Left colon (tissue), 2 donors: ENCODE data around the gene SPAG16. TPM values are rescaled to one million over a fixed set of nuclear protein-coding genes. Genes with fewer than 3 reads are reported as not detected.
"Not testable (repeated sequence)": the region's sequence is repeated elsewhere in the genome, so short reads cannot be mapped to it uniquely, and the experiment has no call there.

ENCODE experiments used
- ATAC-seq: fragments of 200-7000 bp; cut with Tn5 transposase; one replicate; pipeline ENCODE4 v1.9.1; 2020; ENCODE audit warnings: mild to moderate bottlenecking, moderate library complexity
- DNase-seq, 2 donors: peaks; one replicate each; pipeline ENCODE4 v3.0.0-alpha.2; 2020
- intact Hi-C, 2 donors: fragments of 100-400 bp; cut with DNase I in 1 of 2; cut with micrococcal nuclease in 1 of 2; formaldehyde crosslinking; loops; one replicate each; pipeline versions ENCODE4 v1.11.2 to v1.14.0; 2022; cut with DNase I, micrococcal nuclease
- total RNA-seq, 2 donors: library from RNA; stranded (reverse); fragmentation: NEBNext Ultra II Directional; extraction: Animal tissue kit (Norgen Biotek cat#: 25700); gene quantifications; one replicate each; pipeline ENCODE4 v1.2.1, GENCODE V29; 2021
- donor health status: DM: no; HTN: no; CAD: no.
- donor health status: DM: yes; HTN: yes; CAD: no.

Gene SPAG16
- total RNA-seq, 2 donors from 2014 or later: 21.0 to 21.8 TPM

DNA sequence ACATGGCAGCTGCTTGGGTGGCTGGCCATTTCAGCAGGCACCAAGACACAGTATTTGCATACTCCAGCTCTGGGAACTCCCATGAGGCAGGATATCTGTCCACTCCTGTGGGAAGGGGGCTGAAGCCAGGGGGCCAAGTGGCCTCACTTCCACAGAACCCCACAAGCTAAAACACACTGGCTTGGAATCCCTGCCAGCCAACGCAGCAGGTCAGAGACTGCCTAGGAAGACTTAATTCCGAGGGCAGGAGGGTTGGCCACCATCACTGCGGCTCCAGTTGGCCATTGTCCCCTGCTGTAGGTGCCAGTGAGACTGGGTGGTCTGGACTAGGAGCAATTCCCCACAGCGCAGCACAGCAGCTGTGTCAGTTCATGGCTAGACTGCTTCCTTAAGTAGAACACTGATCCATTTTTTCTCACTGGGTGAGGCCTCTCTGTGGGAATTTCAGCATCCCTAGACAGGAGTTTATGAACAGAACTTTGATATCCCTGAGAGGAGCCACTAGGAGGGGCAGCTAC lies 52.0 kb downstream of the SPAG16 start:
- no peak for DNase-seq
- no peak for ATAC-seq
- intact Hi-C loops: no loop called here

GRCh38 chr2:213353419-213353818 lies 69.2 kb downstream of the SPAG16 start:
- intact Hi-C loops: no loop called here
- no peak for ATAC-seq
- DNase-seq: no peak

- DNase-seq (no peak), ATAC-seq (no peak)
- intact Hi-C loops: no loop called here
Observed at GRCh38 chr2:213376644-213377043, 92.4 kb downstream of the SPAG16 start.

GRCh38 chr2:213407027-213407426 lies 122.8 kb downstream of the SPAG16 start:
- DNase-seq, ATAC-seq, intact Hi-C loops: not testable (repeated sequence)

DNA sequence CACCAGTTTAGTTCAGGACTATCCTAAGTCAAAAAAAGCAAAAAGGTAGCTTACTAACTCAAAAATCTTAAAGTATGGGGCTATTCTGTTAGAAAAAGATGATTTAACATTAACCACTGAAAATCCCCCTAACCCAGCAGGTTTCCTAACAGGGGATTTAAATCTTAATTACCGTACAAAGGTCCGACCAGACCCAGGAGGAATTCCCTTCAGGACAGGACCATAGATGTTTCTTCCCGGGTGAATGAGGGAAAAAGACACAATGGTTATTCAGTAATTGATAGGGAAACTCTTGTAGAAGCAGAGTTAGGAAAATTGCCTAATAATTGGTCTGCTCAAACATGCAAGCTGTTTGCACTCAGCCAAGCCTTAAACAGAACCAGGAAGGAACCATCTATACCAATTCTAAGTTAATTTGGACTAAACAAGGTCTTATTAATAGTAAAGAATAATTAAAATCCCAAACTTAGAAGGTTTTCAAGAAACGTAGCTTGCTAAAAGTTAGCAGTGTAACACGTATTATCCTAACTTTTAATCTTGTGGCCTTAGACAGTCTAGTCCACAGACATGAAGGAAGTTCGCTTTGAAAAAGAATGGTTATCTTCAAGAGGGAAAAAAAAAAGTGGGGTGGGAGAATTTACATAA lies 124.3 kb downstream of the SPAG16 start:
- DNase-seq, ATAC-seq, intact Hi-C loops: not testable (repeated sequence)

DNA sequence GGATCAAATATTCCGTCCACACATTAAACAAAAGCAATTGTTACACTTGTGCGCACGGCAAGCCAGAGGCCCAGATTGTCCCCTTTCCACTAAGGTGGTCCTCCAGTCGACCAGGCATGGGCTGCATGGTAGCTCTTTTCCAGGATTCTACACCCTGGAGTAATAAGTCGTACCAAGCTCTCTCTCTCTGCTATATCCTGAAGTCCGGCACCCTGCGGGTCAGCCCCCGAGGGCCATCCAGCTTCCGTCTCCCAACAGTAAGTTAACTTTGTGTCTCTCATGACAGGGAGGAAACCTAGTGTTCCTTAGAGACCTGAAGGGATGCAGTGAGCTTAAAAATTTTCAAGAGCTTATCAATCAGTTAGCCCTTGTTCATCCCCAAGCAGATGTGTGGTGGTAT lies 126.4 kb downstream of the SPAG16 start:
- intact Hi-C loops, DNase-seq, ATAC-seq: not testable (repeated sequence)

GRCh38 chr2:213411582-213412289 lies 127.5 kb downstream of the SPAG16 start:
- DNase-seq (peak in 1 of 2 donors; percentile 36), ATAC-seq (peak; percentile 89)

GRCh38 chr2:213415093-213415492 lies 130.8 kb downstream of the SPAG16 start:
- intact Hi-C loops: no loop called here
- DNase-seq (no peak), ATAC-seq (no peak)

More at GRCh38 chr2:213411582-213412289, 127.5 kb downstream of the SPAG16 start:
- intact Hi-C loops: no loop called here

GRCh38 chr2:213416832-213417231 lies 132.6 kb downstream of the SPAG16 start:
- ATAC-seq (no peak), DNase-seq (no peak)
- intact Hi-C loops: no loop called here

DNA sequence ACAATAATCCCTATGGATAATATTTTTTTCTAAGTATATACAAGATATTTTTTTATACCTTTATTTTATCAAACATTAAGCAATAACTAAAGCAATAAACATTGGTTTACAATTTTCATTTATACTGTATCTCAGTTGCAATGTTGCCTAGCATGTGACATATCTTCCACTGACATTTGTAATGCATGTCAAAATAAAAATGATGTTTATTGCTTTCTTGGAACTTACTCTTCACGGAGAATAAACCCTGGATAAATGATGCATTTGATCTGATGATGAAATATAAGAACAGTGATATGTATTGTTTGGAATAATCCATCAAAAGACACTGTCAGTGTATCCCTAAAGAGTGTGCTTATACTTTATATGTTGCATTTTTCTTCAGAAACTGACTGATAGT lies 135.7 kb downstream of the SPAG16 start:
- DNase-seq (no peak), ATAC-seq (no peak)
- intact Hi-C loops: no loop called here

GRCh38 chr2:213420828-213421385 lies 136.6 kb downstream of the SPAG16 start:
- intact Hi-C loops: no loop called here
- no peak for DNase-seq
- ATAC-seq: no peak

- intact Hi-C loops: no loop called here
- ATAC-seq: no peak
- no peak for DNase-seq
Observed at GRCh38 chr2:213422211-213422610, 137.9 kb downstream of the SPAG16 start.

DNA sequence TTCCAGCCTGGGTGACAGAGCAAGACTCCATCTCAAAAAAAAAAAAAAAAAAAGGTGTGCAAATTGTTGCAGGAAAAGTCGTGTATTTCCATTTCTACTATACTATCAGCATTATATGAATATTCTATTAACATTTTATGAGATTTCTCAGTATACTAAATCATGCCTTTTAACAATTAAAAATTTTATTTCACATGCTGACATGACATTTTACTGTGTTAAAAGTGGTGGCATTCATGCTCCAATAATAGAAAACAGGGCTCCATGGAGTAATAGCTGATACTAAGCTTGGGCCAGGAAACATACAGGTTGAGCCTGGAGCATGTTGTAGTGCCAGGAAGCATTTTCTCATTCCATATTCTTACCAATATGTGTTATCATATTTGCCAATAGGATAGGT lies 141.4 kb downstream of the SPAG16 start:
- no peak for DNase-seq
- ATAC-seq: no peak
- intact Hi-C loops: no loop called here

GRCh38 chr2:213429516-213429915 lies 145.3 kb downstream of the SPAG16 start:
- ATAC-seq: no peak
- DNase-seq: no peak
- intact Hi-C loops: no loop called here

- no peak for ATAC-seq
- DNase-seq: no peak
- intact Hi-C loops: no loop called here
Observed at GRCh38 chr2:213443921-213444320, 159.7 kb downstream of the SPAG16 start.

GRCh38 chr2:213451542-213452239 lies 167.4 kb downstream of the SPAG16 start:
- intact Hi-C loops: no loop called here
- peak; percentile 68 to 85 for DNase-seq
- ATAC-seq: peak; percentile 100

GRCh38 chr2:213455316-213456008 lies 171.2 kb downstream of the SPAG16 start:
- DNase-seq: no peak
- ATAC-seq: no peak
- intact Hi-C loops: no loop called here

DNA sequence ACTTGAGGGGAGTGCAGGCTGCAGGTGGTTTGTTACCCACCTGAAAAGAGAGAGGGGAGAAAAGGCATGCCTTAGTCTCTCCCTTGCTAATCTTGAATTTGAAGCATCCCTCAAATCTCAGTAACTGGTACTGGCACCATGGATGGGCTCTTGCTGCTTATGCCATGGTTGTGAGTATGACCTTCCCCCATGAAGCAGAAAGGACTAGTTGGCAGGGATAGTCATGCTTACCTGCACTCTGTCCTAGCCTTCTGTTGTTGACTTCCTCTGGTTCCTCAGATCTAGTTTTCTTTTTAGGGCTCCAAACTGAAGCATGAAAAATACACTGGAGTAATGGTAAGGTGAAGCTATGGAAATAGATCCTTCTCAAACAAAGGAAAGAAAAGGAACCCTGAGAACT lies 191.2 kb downstream of the SPAG16 start:
- ATAC-seq (no peak), DNase-seq (no peak)
- intact Hi-C loops: no loop called here

GRCh38 chr2:213476641-213477040 lies 192.4 kb downstream of the SPAG16 start:
- intact Hi-C loops: no loop called here
- DNase-seq: no peak
- ATAC-seq: no peak
